HepG2 (cell line): ENCODE measurements around the gene TP53I3. TPM values are rescaled to one million over a fixed set of nuclear protein-coding genes. Genes with fewer than 3 reads are reported as not detected.
A peak's percentile ranks its signal among the peaks of the same experiment; 100 is the strongest.

Source experiments
- ATF7-NPFF ChIP-seq: sonication (generic); formaldehyde crosslinking; IDR thresholded peaks from 2 replicates; pipeline ENCODE4 v1.8.1; 2023; ENCODE audit warnings: mild to moderate bottlenecking, low read depth, missing genetic modification reagents, moderate library complexity
- ATM ChIP-seq: fragments of 450-650 bp; IDR thresholded peaks from 2 replicates; pipeline ENCODE4 v1.7.1; 2017; ENCODE audit warnings: mild to moderate bottlenecking, borderline replicate concordance
- ETV6 ChIP-seq: sonication (generic); formaldehyde crosslinking; conservative IDR thresholded peaks from 2 replicates; pipeline ENCODE4 v1.4.0; 2020; ENCODE audit warnings: missing genetic modification reagents
- HDAC1 ChIP-seq: sonication (generic); formaldehyde crosslinking; IDR thresholded peaks from 2 replicates; pipeline ENCODE4 v1.5.1; 2020; ENCODE audit warnings: mild to moderate bottlenecking, missing genetic modification reagents
- IRF2 ChIP-seq: IDR thresholded peaks from 2 replicates; pipeline ENCODE4 v1.6.1; 2018; ENCODE audit warnings: missing genetic modification reagents, missing compliant biosample characterization
- KLF16 ChIP-seq, 2 experiments: sonication (generic) in 1 of 2; formaldehyde crosslinking in 1 of 2; IDR thresholded peaks; 2 replicates each; pipeline versions ENCODE4 v1.6.1 to v1.8.0; 2016 to 2023; ENCODE audit warnings: missing genetic modification reagents in 2 of 2, missing compliant biosample characterization in 1 of 2
- RORA ChIP-seq: sonication (generic); formaldehyde crosslinking; IDR thresholded peaks from 2 replicates; pipeline ENCODE4 v1.5.0; 2020; ENCODE audit warnings: mild to moderate bottlenecking, missing genetic modification reagents, moderate library complexity
- SIN3A ChIP-seq: IDR thresholded peaks from 2 replicates; pipeline ENCODE4 v1.6.1; 2011; ENCODE audit warnings: low read depth, mild to moderate bottlenecking, control low read depth, low read length, borderline replicate concordance
- SSRP1 ChIP-seq: IDR thresholded peaks from 2 replicates; pipeline ENCODE4 v1.6.1; 2016; ENCODE audit warnings: control low read depth
- U2AF1 ChIP-seq: fragments of 200-400 bp; formaldehyde crosslinking; optimal IDR thresholded peaks from 2 replicates; pipeline ENCODE3; 2017; ENCODE audit warnings: mild to moderate bottlenecking, low read depth, low read length
- YEATS4 ChIP-seq: sonication (generic); formaldehyde crosslinking; IDR thresholded peaks from 2 replicates; pipeline ENCODE4 v1.4.0; 2020; ENCODE audit warnings: missing genetic modification reagents, borderline replicate concordance
- ZC3H4 ChIP-seq: sonication (generic); formaldehyde crosslinking; IDR thresholded peaks from 2 replicates; pipeline ENCODE4 v1.4.0; 2020; ENCODE audit warnings: missing genetic modification reagents, borderline replicate concordance
- ZNF264 ChIP-seq: sonication (generic); formaldehyde crosslinking; IDR thresholded peaks from 2 replicates; pipeline ENCODE4 v1.4.0; 2020; ENCODE audit warnings: missing genetic modification reagents
- ZNF33A ChIP-seq: sonication (generic); formaldehyde crosslinking; IDR thresholded peaks from 2 replicates; pipeline ENCODE4 v1.5.1; 2020; ENCODE audit warnings: missing genetic modification reagents, mild to moderate bottlenecking, moderate library complexity, borderline replicate concordance
- ZNF33B ChIP-seq: sonication (generic); formaldehyde crosslinking; IDR thresholded peaks from 2 replicates; pipeline ENCODE4 v1.5.1; 2020; ENCODE audit warnings: mild to moderate bottlenecking, missing genetic modification reagents
- ZNF546 ChIP-seq: sonication (generic); formaldehyde crosslinking; conservative IDR thresholded peaks from 2 replicates; pipeline ENCODE4 v1.8.1; 2023; ENCODE audit warnings: mild to moderate bottlenecking, missing genetic modification reagents
- ZNF552 ChIP-seq: sonication (generic); formaldehyde crosslinking; IDR thresholded peaks from 2 replicates; pipeline ENCODE4 v1.9.0; 2022; ENCODE audit warnings: missing genetic modification reagents, mild to moderate bottlenecking, borderline replicate concordance
- ZNF567 ChIP-seq: sonication (generic); formaldehyde crosslinking; IDR thresholded peaks from 2 replicates; pipeline ENCODE4 v1.8.1; 2023; ENCODE audit warnings: mild to moderate bottlenecking, missing genetic modification reagents, borderline replicate concordance
- ZNF605 ChIP-seq: sonication (generic); formaldehyde crosslinking; IDR thresholded peaks from 2 replicates; pipeline ENCODE4 v1.8.0; 2022; ENCODE audit warnings: mild to moderate bottlenecking, missing genetic modification reagents
- polyA plus RNA-seq, 8 experiments: library from polyadenylated mRNA; depleted of rRNA in 3 of 8; stranded (reverse) in 7 of 8; unstranded in 1 of 8; fragments of >200 nt; fragmentation: Illumina TruSeq in 4 of 8; extraction: Trizol in 4 of 8; gene quantifications; 2 replicates each; pipeline versions ENCODE4 v1.2.1 to v1.2.3, GENCODE V29; 2011 to 2016; ENCODE audit warnings: low read depth in 4 of 8, missing spikeins in 1 of 8, mixed read lengths in 1 of 8; ENCODE audit not compliant: insufficient read depth in 1 of 8
- total RNA-seq, 5 experiments: library from RNA; depleted of rRNA; stranded (reverse); fragments of >200 nt; fragmentation: Illumina TruSeq; extraction: Trizol; gene quantifications; 2 replicates each; pipeline ENCODE4 v1.2.3, GENCODE V29; 2016; ENCODE audit warnings: low read depth in 1 of 5
- TF ChIP-seq, protein P1 (sequence below), 2 experiments: sonication (generic) in 1 of 2; formaldehyde crosslinking in 1 of 2; IDR thresholded peaks; 2 replicates each; pipeline versions ENCODE4 v1.6.1 to v1.9.0; 2014 to 2022; ENCODE audit warnings: antibody characterized with exemption in 1 of 2, borderline replicate concordance in 1 of 2, inconsistent platforms in 1 of 2, low read depth in 1 of 2, missing genetic modification reagents in 1 of 2
- TF ChIP-seq, protein P2 (sequence below): sonication (generic); formaldehyde crosslinking; IDR thresholded peaks from 2 replicates; pipeline ENCODE4 v1.5.0; 2020; ENCODE audit warnings: mild to moderate bottlenecking, missing genetic modification reagents

The TP53I3 gene
- total and polyA plus RNA-seq, 2 of the 13 experiments (the other 11 are each of a cell fraction or from before 2014, with no cell fraction given), result 25.0 to 44.1 TPM

DNA sequence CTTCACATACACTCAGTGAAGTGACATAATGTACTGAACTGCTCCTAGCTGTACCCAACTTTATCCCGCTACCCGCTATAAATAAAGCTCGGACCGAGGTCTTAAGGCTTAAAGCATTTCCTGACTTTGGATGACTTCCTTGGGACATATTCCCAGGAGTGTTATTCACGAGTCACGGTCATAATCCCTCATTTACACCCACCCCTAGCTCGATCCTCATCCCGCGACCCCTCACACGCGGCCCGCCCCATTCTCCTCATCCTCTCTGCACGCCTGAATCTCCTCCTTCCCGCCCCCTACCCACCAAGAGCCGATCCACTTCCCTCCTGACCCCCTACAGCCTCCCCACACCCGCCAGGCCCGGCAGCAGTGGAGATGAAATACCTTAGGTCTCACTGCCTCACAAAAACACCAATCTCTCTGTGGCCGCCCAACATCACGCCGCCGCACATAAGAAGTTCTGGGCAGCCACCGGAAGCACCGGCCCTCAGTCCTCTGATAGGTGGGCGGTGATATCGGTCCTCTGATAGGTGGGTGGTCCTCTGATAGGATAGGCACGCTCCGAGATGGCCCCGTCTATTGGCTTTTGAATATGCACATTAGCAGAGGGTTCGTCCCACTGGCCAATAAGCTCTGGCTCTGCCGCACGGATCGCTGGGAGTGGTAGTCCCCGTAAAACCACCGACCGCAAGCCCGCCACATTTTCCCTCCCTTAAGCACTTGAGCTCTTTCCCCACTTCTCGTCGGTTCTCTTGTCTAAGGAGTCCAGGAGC, 37.5 kb downstream of the TP53I3 start, which contains the start of gene WDCP (continued):
- TF ChIP-seq, protein P1, sequence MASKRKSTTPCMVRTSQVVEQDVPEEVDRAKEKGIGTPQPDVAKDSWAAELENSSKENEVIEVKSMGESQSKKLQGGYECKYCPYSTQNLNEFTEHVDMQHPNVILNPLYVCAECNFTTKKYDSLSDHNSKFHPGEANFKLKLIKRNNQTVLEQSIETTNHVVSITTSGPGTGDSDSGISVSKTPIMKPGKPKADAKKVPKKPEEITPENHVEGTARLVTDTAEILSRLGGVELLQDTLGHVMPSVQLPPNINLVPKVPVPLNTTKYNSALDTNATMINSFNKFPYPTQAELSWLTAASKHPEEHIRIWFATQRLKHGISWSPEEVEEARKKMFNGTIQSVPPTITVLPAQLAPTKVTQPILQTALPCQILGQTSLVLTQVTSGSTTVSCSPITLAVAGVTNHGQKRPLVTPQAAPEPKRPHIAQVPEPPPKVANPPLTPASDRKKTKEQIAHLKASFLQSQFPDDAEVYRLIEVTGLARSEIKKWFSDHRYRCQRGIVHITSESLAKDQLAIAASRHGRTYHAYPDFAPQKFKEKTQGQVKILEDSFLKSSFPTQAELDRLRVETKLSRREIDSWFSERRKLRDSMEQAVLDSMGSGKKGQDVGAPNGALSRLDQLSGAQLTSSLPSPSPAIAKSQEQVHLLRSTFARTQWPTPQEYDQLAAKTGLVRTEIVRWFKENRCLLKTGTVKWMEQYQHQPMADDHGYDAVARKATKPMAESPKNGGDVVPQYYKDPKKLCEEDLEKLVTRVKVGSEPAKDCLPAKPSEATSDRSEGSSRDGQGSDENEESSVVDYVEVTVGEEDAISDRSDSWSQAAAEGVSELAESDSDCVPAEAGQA (IDR thresholded peaks at IDR 0.05; ENCODE audit: low read depth), result no peak
- TF ChIP-seq, protein P1 (CRISPR knock-in tag; IDR thresholded peaks at IDR 0.05; ENCODE audit: borderline replicate concordance), result no peak
- TF ChIP-seq ATM (no peak), ZC3H4 (CRISPR knock-in tag) (no peak), IRF2 (CRISPR knock-in tag) (no peak; the same call in 1 of the 2 replicates), ZNF33B (no peak), KLF16 (CRISPR knock-in tag; IDR thresholded peaks at IDR 0.05) (peak in 1 of 2 experiments; percentile 41; a peak in 1 of 4 replicates), ZNF546 (no peak), ATF7-NPFF (CRISPR knock-in tag) (no peak), SIN3A (peak; percentile 96), ZNF605 (CRISPR knock-in tag) (peak; percentile 70), ZNF33A (CRISPR knock-in tag) (no peak), U2AF1 (no peak), ZNF552 (CRISPR knock-in tag) (no peak), HDAC1 (CRISPR knock-in tag) (peak; percentile 82), RORA (no peak), ZNF264 (0 out of 2 replicates have a peak, but pooled peaks have one; percentile 57), SSRP1 (no peak), ZNF567 (CRISPR knock-in tag) (no peak; the same call in 1 of the 2 replicates), ETV6 (CRISPR knock-in tag) (no peak), YEATS4 (CRISPR knock-in tag) (peak; percentile 54; the same call in 1 of the 2 replicates)
- TF ChIP-seq, protein P2, sequence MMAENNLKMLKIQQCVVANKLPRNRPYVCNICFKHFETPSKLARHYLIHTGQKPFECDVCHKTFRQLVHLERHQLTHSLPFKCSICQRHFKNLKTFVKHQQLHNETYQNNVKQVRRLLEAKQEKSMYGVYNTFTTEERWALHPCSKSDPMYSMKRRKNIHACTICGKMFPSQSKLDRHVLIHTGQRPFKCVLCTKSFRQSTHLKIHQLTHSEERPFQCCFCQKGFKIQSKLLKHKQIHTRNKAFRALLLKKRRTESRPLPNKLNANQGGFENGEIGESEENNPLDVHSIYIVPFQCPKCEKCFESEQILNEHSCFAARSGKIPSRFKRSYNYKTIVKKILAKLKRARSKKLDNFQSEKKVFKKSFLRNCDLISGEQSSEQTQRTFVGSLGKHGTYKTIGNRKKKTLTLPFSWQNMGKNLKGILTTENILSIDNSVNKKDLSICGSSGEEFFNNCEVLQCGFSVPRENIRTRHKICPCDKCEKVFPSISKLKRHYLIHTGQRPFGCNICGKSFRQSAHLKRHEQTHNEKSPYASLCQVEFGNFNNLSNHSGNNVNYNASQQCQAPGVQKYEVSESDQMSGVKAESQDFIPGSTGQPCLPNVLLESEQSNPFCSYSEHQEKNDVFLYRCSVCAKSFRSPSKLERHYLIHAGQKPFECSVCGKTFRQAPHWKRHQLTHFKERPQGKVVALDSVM, result peak; percentile 7; the same call in 1 of the 2 replicates
